HG02798 (cell line): ENCODE data around the gene CD81.

ENCODE experiments used
- ATAC-seq: cut with Tn5 transposase; IDR thresholded peaks from one replicate; pipeline ENCODE4 v1.9.1; 2021; ENCODE audit warnings: mild to moderate bottlenecking; ENCODE audit not compliant: unreplicated experiment, poor library complexity

CD81 gene

GRCh38 chr11:2432628-2433071 is 55.5 kb downstream of the CD81 start:
- no peak for ATAC-seq

- no peak for ATAC-seq
Observed at GRCh38 chr11:2433106-2433925, 56.2 kb downstream of the CD81 start.

GRCh38 chr11:2434008-2434407 is 56.9 kb downstream of the CD81 start:
- no peak for ATAC-seq

- ATAC-seq, result no peak
Observed at GRCh38 chr11:2434506-2435255, 57.6 kb downstream of the CD81 start.

- no peak for ATAC-seq
Observed at GRCh38 chr11:2435288-2436012, 58.3 kb downstream of the CD81 start.

- no peak for ATAC-seq
Observed at GRCh38 chr11:2436013-2436520, 59.0 kb downstream of the CD81 start.

GRCh38 chr11:2436521-2437031 is 59.5 kb downstream of the CD81 start:
- no peak for ATAC-seq

- ATAC-seq, result no peak
Observed at GRCh38 chr11:2437516-2437915, 60.4 kb downstream of the CD81 start.

- ATAC-seq, result no peak
Observed at GRCh38 chr11:2439820-2440219, 62.7 kb downstream of the CD81 start.

- no peak for ATAC-seq
Observed at GRCh38 chr11:2440646-2441045, 63.5 kb downstream of the CD81 start.

GRCh38 chr11:2441171-2441570 is 64.1 kb downstream of the CD81 start:
- no peak for ATAC-seq

- no peak for ATAC-seq
Observed at GRCh38 chr11:2442589-2442988, 65.5 kb downstream of the CD81 start.

- no peak for ATAC-seq
Observed at GRCh38 chr11:2443406-2443805, 66.3 kb downstream of the CD81 start.

GRCh38 chr11:2443881-2444820 is 67.0 kb downstream of the CD81 start, which contains the start of gene TRPM5:
Gene TRPM5, minus strand, starts transcription at chr11:2444514. Its CDS starts 21,478 bp downstream, at chr11:2423036.
- ATAC-seq, result no peak

GRCh38 chr11:2444821-2445745 is 68.0 kb downstream of the CD81 start, which contains the start of gene KCNQ1:
Gene KCNQ1, plus strand, starts transcription at chr11:2445008. Its CDS starts 91 bp downstream, at chr11:2445099.
- no peak for ATAC-seq

GRCh38 chr11:2445746-2446551 is 68.8 kb downstream of the CD81 start:
- no peak for ATAC-seq

GRCh38 chr11:2446590-2447252 is 69.6 kb downstream of the CD81 start:
- ATAC-seq, result no peak
